ENCODE results near the gene FBN1. TPM values are rescaled to one million over a fixed set of nuclear protein-coding genes. Genes with fewer than 3 reads are reported as not detected.

The FBN1 gene
- total and polyA plus RNA-seq, 8 donors = 4.7 to 384 (median 42.6) TPM

DNA sequence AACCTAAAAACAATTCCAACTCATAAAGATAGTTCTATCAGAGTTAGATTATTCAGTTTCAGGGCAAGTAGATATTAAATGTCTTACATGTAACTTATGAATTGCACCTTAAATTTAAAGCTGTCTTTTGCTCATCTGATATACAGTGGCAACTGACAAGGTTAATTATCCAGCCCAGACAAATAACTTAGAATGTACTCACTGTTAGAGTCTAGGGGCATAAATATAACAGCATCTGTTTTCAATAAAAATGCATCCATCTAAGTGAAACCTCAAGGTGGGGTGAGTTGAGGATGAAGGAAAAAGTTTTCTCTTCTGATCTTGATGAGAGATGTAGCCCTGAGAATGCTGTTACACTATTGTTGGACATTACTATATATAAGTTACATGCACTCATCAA, 112.6 kb downstream of the FBN1 start:
- Histone ChIP-seq H3K27me3 (no peaks in the 10 kb centered on the region), H3K9me3 (no peaks in the 10 kb centered on the region), H3K4me3 (no peak overlapping the region), H3K4me1 (peaks cover 0 to 9% (median 0%) of the 10 kb centered on the region in 4 donors), H3K27ac (no peak overlapping the region), H3K36me3 (peaks cover 0 to 18% (median 5%) of the 10 kb centered on the region in 4 donors)
- intact Hi-C loops (cut with DNase I; ENCODE audit: low total_unique reads) = no loop called here
- no peak for DNase-seq
- no peak for TF ChIP-seq POLR2AphosphoS5 (IDR thresholded peaks at IDR 0.05)
- TF ChIP-seq EP300 (IDR thresholded peaks at IDR 0.05) = no peak
- no peak for TF ChIP-seq POLR2A (IDR thresholded peaks at IDR 0.05)
- TF ChIP-seq CTCF (IDR thresholded peaks at IDR 0.05) = no peak

DNA sequence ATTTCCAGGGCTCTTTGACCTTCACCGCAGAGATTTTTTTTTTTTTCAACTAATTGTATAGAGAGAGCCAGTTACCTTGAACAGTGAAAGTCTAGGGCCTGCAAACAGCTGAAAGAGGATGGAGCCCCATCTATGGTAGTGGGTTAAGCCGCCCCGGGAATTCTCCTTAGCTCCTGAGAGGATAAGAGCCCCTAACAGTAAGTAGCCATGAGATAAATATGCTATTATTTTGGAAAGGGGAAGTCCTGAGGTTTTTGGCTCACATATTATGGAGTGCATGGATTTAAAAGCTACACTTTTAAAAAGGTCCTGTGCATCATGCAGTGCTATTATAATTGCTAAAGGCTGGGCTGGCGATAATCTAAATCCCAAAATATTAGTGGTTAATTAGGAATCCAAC, 115.0 kb downstream of the FBN1 start:
- 90 to 99% (median 96%) methylated on average over 4 of the region's 4 CpGs for WGBS, 5 donors
- no peak for DNase-seq
- no peak overlapping the region for H3K4me3 ChIP-seq
- H3K27ac ChIP-seq = no peak overlapping the region
- intact Hi-C loops (cut with DNase I; ENCODE audit: low total_unique reads) = no loop called here
- peaks cover 0 to 11% (median 4%) of the 10 kb centered on the region in 4 donors for H3K4me1 ChIP-seq
- no peaks in the 10 kb centered on the region for H3K9me3 ChIP-seq
- TF ChIP-seq EP300 (IDR thresholded peaks at IDR 0.05) = no peak
- no peak for TF ChIP-seq CTCF (IDR thresholded peaks at IDR 0.05)
- TF ChIP-seq POLR2AphosphoS5 (IDR thresholded peaks at IDR 0.05) = no peak
- TF ChIP-seq POLR2A (IDR thresholded peaks at IDR 0.05) = no peak
- peaks cover 0 to 20% (median 11%) of the 10 kb centered on the region in 4 donors for H3K36me3 ChIP-seq
- H3K27me3 ChIP-seq = no peaks in the 10 kb centered on the region

DNA sequence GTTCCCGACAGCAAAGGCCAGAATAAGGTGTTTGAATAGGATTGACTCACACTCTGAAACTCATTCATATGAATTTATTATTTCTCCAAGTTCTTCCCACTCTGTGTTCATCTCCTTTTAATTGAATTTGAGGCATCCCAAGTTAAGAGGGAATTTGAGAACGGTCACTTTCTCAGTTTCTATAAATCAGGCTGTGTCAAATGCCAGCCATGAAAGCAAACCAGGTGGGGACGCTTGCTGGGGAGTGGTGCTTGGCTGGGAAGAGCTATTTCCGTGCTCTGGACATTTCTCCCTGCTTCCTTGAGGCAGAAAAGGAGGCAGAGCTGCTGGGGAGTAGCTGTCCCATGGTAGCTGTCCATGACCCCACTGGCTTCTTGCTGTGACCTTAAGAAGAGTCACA, 116.6 kb downstream of the FBN1 start:
- DNase-seq = no peak
- no peak overlapping the region for H3K4me3 ChIP-seq
- H3K9me3 ChIP-seq = no peaks in the 10 kb centered on the region
- peaks cover 0 to 31% (median 15%) of the 10 kb centered on the region in 4 donors for H3K36me3 ChIP-seq
- H3K27ac ChIP-seq = no peak overlapping the region
- 70 to 84% (median 78%) methylated on average over 4 of the region's 4 CpGs for WGBS, 5 donors
- no peak for TF ChIP-seq EP300 (IDR thresholded peaks at IDR 0.05)
- TF ChIP-seq POLR2A (IDR thresholded peaks at IDR 0.05) = no peak
- no peak for TF ChIP-seq CTCF (IDR thresholded peaks at IDR 0.05)
- no peak for TF ChIP-seq POLR2AphosphoS5 (IDR thresholded peaks at IDR 0.05)
- peaks cover 0 to 11% (median 4%) of the 10 kb centered on the region in 4 donors for H3K4me1 ChIP-seq
- H3K27me3 ChIP-seq = no peaks in the 10 kb centered on the region
- intact Hi-C loops (cut with DNase I; ENCODE audit: low total_unique reads) = no loop called here

DNA sequence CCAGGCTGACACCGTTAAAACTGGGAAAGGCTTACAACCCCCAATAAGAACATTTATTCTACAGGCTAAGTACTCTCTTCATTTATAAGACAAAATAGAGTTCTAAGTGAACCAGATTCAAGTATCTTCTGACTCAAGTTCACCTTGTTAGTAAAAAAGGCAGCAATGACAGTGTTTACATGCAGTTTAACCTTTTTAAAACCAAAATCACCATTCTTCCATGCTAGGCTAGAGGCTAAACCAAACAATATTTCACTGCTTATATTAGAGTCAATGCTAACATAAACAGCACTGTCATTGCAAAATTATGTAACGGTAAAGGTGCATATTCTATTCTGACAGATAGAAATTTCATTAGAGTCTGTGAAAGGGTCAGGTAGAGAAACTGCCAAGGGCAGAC, 118.0 kb downstream of the FBN1 start:
- Histone ChIP-seq H3K36me3 (peaks cover 0 to 32% (median 15%) of the 10 kb centered on the region in 4 donors), H3K27me3 (no peaks in the 10 kb centered on the region), H3K4me1 (peaks cover 0 to 11% (median 4%) of the 10 kb centered on the region in 4 donors), H3K4me3 (no peak overlapping the region), H3K9me3 (no peaks in the 10 kb centered on the region), H3K27ac (no peak overlapping the region)
- DNase-seq = no peak
- TF ChIP-seq POLR2AphosphoS5 (IDR thresholded peaks at IDR 0.05) (no peak), EP300 (IDR thresholded peaks at IDR 0.05) (no peak), CTCF (IDR thresholded peaks at IDR 0.05) (no peak), POLR2A (IDR thresholded peaks at IDR 0.05) (no peak)
- WGBS, 5 donors = 55 to 74% (median 71%) methylated on average over 2 of the region's 2 CpGs
- intact Hi-C loops (cut with DNase I; ENCODE audit: low total_unique reads) = no loop called here
